T-cell (primary cell): ENCODE data around the gene MT2A. TPM values are rescaled to one million over a fixed set of nuclear protein-coding genes. Genes with fewer than 3 reads are reported as not detected.

Experiments
- ATAC-seq, 4 experiments: fragments of 200-7000 bp in 3 of 4; fragments of 150-1000 bp in 1 of 4; cut with Tn5 transposase; replicated peaks in 1 of 4; 1 replicate in 3 of 4; 2 replicates in 1 of 4; pipeline ENCODE4 v1.10.0; 2021; ENCODE audit warnings: moderate library complexity in 3 of 4, mild to moderate bottlenecking in 2 of 4, moderate number of reproducible peaks in 1 of 4
- CTCF ChIA-PET, 2 donors: fragments of 300-600 bp; sonication (Branson Sonifier 250); formaldehyde crosslinking; loops; one replicate each; lab custom pipeline; 2022; ENCODE audit warnings: antibody characterized with exemption in 2 of 2; lab: Charles Lee
- POLR2A ChIA-PET, 2 donors: fragments of 300-600 bp; sonication (Branson Sonifier 250); formaldehyde crosslinking; loops; one replicate each; lab custom pipeline; 2022; ENCODE audit warnings: antibody characterized with exemption in 2 of 2; lab: Charles Lee
- DNase-seq, 35 experiments: peaks; one replicate each; pipeline versions ENCODE4 v3.0.0 to v3.0.0-alpha.2; 2013 to 2023
- H3K27ac ChIP-seq: one replicate; pipeline ENCODE4 v1.5.1; 2013; ENCODE audit warnings: low read length
- H3K27me3 ChIP-seq, 2 experiments: replicated peaks in 1 of 2; 1 replicate in 1 of 2; 2 replicates in 1 of 2; pipeline versions ENCODE4 v1.6.1 to v1.7.0; 2013; ENCODE audit warnings: low read length in 1 of 2, mixed read lengths in 1 of 2; ENCODE audit not compliant: control insufficient read depth in 2 of 2, insufficient read depth in 2 of 2; ENCODE audit errors: extremely low read depth in 1 of 2
- H3K36me3 ChIP-seq, 2 donors: 1 replicate in 1 of 2; 2 replicates in 1 of 2; pipeline versions ENCODE4 v1.6.1 to v1.7.0; 2013; ENCODE audit warnings: low read length in 1 of 2; ENCODE audit not compliant: control insufficient read depth in 2 of 2, insufficient read depth in 1 of 2; ENCODE audit errors: extremely low read depth in 1 of 2
- H3K4me1 ChIP-seq, 2 experiments: 1 replicate in 1 of 2; 2 replicates in 1 of 2; pipeline versions ENCODE4 v1.6.1 to v1.7.0; 2013; ENCODE audit warnings: low read length in 2 of 2, mixed read lengths in 1 of 2; ENCODE audit not compliant: insufficient read depth in 2 of 2, control insufficient read depth in 1 of 2; ENCODE audit errors: extremely low read depth in 1 of 2
- H3K4me3 ChIP-seq, 2 donors: 1 replicate in 1 of 2; 2 replicates in 1 of 2; pipeline versions ENCODE4 v1.5.1 to v1.7.0; 2013; ENCODE audit warnings: mild to moderate bottlenecking in 2 of 2, low read length in 1 of 2, moderate library complexity in 1 of 2; ENCODE audit not compliant: control insufficient read depth in 1 of 2; ENCODE audit errors: extremely low read depth in 1 of 2
- H3K9me3 ChIP-seq: 2 replicates; pipeline ENCODE4 v1.7.0; 2013
- H3K27ac Mint-ChIP-seq, 2 donors: one replicate each; pipeline ENCODE4 v1.8.0; 2020 to 2021; ENCODE audit warnings: mild to moderate bottlenecking in 2 of 2, mixed read lengths in 2 of 2
- H3K27me3 Mint-ChIP-seq, 2 donors: one replicate each; pipeline ENCODE4 v1.8.0; 2021 to 2022; ENCODE audit warnings: mixed read lengths in 2 of 2
- H3K36me3 Mint-ChIP-seq: one replicate; pipeline ENCODE4 v1.8.0; 2021; ENCODE audit warnings: mixed read lengths
- H3K4me1 Mint-ChIP-seq, 3 donors: one replicate each; pipeline ENCODE4 v1.8.0; 2020 to 2022; ENCODE audit warnings: mixed read lengths in 3 of 3, mild to moderate bottlenecking in 1 of 3
- H3K4me3 Mint-ChIP-seq, 3 donors: one replicate each; pipeline ENCODE4 v1.8.0; 2020 to 2022; ENCODE audit warnings: mild to moderate bottlenecking in 3 of 3, mixed read lengths in 3 of 3, moderate library complexity in 3 of 3
- H3K9me3 Mint-ChIP-seq, 3 donors: one replicate each; pipeline ENCODE4 v1.8.0; 2020 to 2022; ENCODE audit warnings: mixed read lengths in 3 of 3
- WGBS: methylation state at CpG from one replicate; pipeline ENCODE4 v1.1.5; 2013; ENCODE audit warnings: missing lambda C conversion rate; ENCODE audit not compliant: insufficient coverage; 5-methylcytosine and 5-hydroxymethylcytosine counted together
- total RNA-seq, 35 experiments: library from RNA in 6 of 35; stranded (reverse) in 6 of 35; fragments of 120-200 nt in 1 of 35; gene quantifications; one replicate each; pipeline versions ENCODE4 v1.2.1 to v1.2.4 and lab custom pipeline; 2013 to 2026

Gene MT2A
- total RNA-seq, 5 donors from 2014 or later (not counting 1 experiment from before 2014, with no cell fraction given): 46.8 to 71.4 (median 57.1) TPM

DNA sequence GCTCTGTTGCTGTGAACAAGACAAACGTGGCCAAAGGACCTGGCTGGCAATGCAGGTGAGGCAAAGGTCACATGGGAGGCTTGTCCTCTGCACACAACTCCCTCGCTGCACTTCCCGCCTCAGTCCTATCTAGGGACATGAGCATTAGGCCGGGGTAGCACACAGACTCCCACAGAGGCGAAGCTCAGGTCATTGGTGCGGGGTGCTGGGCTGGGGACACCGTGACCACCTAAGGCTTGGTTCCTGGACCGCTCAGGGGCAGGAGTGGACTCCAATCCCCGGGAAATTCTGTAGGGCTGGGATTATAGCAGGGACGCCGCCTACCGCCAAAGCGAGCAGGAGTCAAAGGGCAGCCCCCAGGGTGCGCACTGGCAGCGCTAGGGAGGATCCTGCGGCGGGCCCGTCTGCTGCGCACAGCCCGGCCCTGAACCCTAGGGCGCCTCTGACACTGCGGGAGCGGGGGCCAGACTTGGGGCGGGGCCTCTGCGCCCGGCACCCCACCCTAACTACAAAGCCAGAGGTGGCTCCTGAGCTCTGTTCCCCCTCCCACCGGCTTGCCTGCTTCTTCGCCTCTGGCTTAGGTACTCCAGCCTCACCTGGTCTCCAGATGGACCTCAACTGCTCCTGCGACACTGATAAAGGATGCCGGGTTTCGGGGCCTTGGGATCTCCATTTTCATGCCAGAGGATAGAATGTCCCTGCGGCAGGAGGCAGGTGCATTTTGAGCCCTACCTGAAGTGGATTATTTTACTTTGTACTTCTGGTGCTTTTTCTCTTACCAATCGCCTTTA, 39.5 kb downstream of the MT2A start:
- DNase-seq (no peak), ATAC-seq (no peak)
- no peaks in the 10 kb centered on the region for H3K9me3 ChIP-seq
- no peaks in the 10 kb centered on the region for H3K36me3 ChIP-seq
- 46% methylated on average over 27 of the region's 33 CpGs for WGBS
- Mint-ChIP-seq H3K4me1 (peaks cover 13 to 17% (median 16%) of the 10 kb centered on the region in 3 donors), H3K4me3 (no peak overlapping the region), H3K36me3 (no peaks in the 10 kb centered on the region), H3K9me3 (no peaks in the 10 kb centered on the region), H3K27me3 (peaks cover 17 to 28% of the 10 kb centered on the region in 2 donors), H3K27ac (no peak overlapping the region)
- ChIA-PET CTCF (no interaction called here), POLR2A (interaction anchor here in 1 of 2 donors (0.6 kb wide), 1 partner anchor 113 kb away, joined by 4 read pairs; no protein-coding TSS in a partner anchor)
- H3K27me3 ChIP-seq: peaks cover 31 to 49% of the 10 kb centered on the region in 2 experiments
- no peak overlapping the region for H3K27ac ChIP-seq
- H3K4me1 ChIP-seq: peaks cover 2 to 17% of the 10 kb centered on the region in 2 experiments
- no peak overlapping the region for H3K4me3 ChIP-seq

DNA sequence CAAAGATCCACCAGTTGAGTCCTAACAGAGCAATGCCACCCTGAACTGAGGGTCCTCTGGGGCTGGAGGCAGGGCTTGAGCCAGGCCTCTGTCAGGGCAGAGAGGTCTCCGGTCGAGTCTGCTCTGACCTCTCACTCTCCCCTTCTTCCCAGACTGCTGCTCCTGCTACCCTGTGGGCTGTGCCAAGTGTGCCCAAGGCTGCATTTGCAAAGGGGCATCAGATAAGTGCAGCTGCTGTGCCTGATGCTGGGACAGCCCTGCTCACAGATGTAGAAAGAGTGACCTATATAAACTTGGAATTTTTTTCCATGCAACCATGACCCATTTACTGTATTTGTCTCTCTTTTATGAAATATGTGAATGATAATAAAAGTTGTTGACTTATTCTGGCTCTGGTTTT, 40.9 kb downstream of the MT2A start:
- H3K27me3 ChIP-seq: peaks cover 31 to 50% of the 10 kb centered on the region in 2 experiments
- H3K4me3 ChIP-seq: no peak overlapping the region
- POLR2A ChIA-PET: no interaction called here
- CTCF ChIA-PET: no interaction called here
- no peaks in the 10 kb centered on the region for H3K9me3 ChIP-seq
- ATAC-seq (no peak), DNase-seq (no peak)
- WGBS: no CpG with 5 or more reads among the region's 2 CpGs
- H3K27ac ChIP-seq: no peak overlapping the region
- Mint-ChIP-seq H3K9me3 (no peaks in the 10 kb centered on the region), H3K4me1 (peaks cover 1 to 4% (median 2%) of the 10 kb centered on the region in 3 donors), H3K4me3 (no peak overlapping the region), H3K36me3 (no peaks in the 10 kb centered on the region), H3K27me3 (peaks cover 17 to 26% of the 10 kb centered on the region in 2 donors), H3K27ac (no peak overlapping the region)
- peaks cover 0 to 2% of the 10 kb centered on the region in 2 experiments for H3K4me1 ChIP-seq
- H3K36me3 ChIP-seq: no peaks in the 10 kb centered on the region

DNA sequence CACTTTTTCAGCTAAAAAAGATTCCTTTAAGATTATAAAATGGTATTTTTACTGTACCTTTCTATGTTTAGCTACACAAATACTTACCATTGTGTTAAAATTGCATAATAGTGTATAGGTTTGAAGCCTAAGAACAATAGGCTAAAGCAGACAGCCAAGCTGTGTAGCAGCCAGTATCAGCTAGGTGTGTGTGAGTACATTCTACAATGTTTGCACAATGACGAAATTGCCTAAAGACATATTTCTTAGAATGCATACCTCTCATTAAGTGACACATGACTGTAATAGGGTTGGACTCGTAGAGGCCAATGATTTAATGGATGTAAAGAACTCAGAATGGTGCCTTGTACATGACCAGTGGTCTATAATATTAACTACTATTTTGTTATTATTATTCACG, 41.4 kb downstream of the MT2A start:
- Histone ChIP-seq H3K4me1 (no peaks in the 10 kb centered on the region), H3K36me3 (no peaks in the 10 kb centered on the region), H3K27ac (no peak overlapping the region), H3K27me3 (peaks cover 33 to 50% of the 10 kb centered on the region in 2 experiments), H3K9me3 (no peaks in the 10 kb centered on the region), H3K4me3 (no peak overlapping the region)
- no peak overlapping the region for H3K4me3 Mint-ChIP-seq
- no peak overlapping the region for H3K27ac Mint-ChIP-seq
- no CpG with 5 or more reads among the region's 3 CpGs for WGBS
- ATAC-seq (no peak), DNase-seq (no peak)
- ChIA-PET CTCF (no interaction called here), POLR2A (interaction anchor here in 1 of 2 donors (0.6 kb wide), 1 partner anchor 24 kb away, joined by 3 read pairs; the partner anchor contains the start of gene MT1E)
- H3K9me3 Mint-ChIP-seq: no peaks in the 10 kb centered on the region
- peaks cover 17 to 27% of the 10 kb centered on the region in 2 donors for H3K27me3 Mint-ChIP-seq
- no peaks in the 10 kb centered on the region for H3K36me3 Mint-ChIP-seq
- no peaks in the 10 kb centered on the region for H3K4me1 Mint-ChIP-seq

DNA sequence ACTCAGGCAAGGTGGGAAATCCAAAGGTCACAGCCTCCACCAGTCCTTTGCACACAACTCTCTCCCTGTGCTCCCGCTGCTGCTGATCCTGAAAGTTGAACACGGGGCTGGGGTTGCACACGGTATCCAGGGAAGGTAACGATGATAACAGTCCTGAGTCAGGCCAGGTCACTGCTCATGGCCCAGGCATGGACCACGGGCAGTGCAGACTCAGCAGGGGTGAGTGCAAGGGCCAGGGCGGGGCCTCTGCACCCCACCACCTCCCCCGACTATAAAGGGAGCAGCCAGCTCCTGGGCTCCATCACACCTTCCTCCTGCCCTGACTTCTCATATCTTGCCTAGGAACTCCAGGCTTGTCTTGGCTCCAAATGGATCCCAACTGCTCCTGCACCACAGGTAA, 43.2 kb downstream of the MT2A start, which contains the start of gene MT1B:
TSS of gene MT1B (plus strand) at position 301 of the 400 bp plus-strand sequence. CDS start at position 369, 68 bp downstream.
- H3K4me3 ChIP-seq: no peak within 1 kb of the TSS
- ChIA-PET POLR2A (no interaction called here), CTCF (interaction anchor here in 1 of 2 donors (1.5 kb wide), 1 partner anchor 50 kb away, joined by 5 read pairs; no protein-coding TSS in a partner anchor)
- no peaks in the 10 kb centered on the region for H3K9me3 ChIP-seq
- Mint-ChIP-seq H3K4me3 (no peak within 1 kb of the TSS), H3K36me3 (no peaks in the 10 kb centered on the region), H3K27ac (no peak within 1 kb of the TSS), H3K4me1 (no peaks in the 10 kb centered on the region), H3K27me3 (peaks cover 17 to 29% of the 10 kb centered on the region in 2 donors), H3K9me3 (no peaks in the 10 kb centered on the region)
- no peaks in the 10 kb centered on the region for H3K36me3 ChIP-seq
- ATAC-seq: no peak
- no peak for DNase-seq
- H3K27me3 ChIP-seq: peaks cover 20 to 47% of the 10 kb centered on the region in 2 experiments
- no peaks in the 10 kb centered on the region for H3K4me1 ChIP-seq
- no peak within 1 kb of the TSS for H3K27ac ChIP-seq
- WGBS: 71% methylated on average over 5 of the region's 7 CpGs

DNA sequence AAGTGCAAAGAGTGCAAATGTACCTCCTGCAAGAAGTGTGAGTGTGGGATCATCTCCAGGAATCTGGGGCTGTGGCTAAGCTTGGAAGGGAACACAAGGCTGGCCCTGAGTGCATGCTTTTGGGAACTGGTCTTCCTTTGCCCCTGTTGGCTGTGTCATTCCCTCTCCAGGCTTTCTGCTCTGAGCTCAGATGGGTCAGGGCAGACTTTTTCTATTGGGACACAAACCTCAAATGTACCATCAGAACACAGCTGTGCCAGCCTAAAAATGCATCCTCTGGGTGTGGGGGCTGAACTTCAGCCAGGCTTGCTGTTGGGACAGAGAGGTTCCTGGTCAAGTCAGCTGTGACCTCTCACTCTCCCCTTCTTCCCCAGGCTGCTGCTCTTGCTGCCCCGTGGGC, 44.2 kb downstream of the MT2A start:
- Histone ChIP-seq H3K36me3 (no peaks in the 10 kb centered on the region), H3K27me3 (peaks cover 11 to 44% of the 10 kb centered on the region in 2 experiments), H3K4me1 (peaks cover 0 to 5% of the 10 kb centered on the region in 2 experiments), H3K27ac (no peak overlapping the region), H3K9me3 (no peaks in the 10 kb centered on the region), H3K4me3 (no peak overlapping the region)
- no peak for ATAC-seq
- POLR2A ChIA-PET: no interaction called here
- Mint-ChIP-seq H3K4me1 (peaks cover 3 to 4% (median 3%) of the 10 kb centered on the region in 3 donors), H3K27me3 (peaks cover 12 to 24% of the 10 kb centered on the region in 2 donors), H3K36me3 (no peaks in the 10 kb centered on the region), H3K27ac (no peak overlapping the region), H3K9me3 (no peaks in the 10 kb centered on the region), H3K4me3 (no peak overlapping the region)
- no peak for DNase-seq
- WGBS: 100% methylated on average over 1 of the region's 1 CpG
- CTCF ChIA-PET: interaction anchor here in 1 of 2 donors (1.5 kb wide), 1 partner anchor 49 kb away, joined by 5 read pairs; no protein-coding TSS in a partner anchor

DNA sequence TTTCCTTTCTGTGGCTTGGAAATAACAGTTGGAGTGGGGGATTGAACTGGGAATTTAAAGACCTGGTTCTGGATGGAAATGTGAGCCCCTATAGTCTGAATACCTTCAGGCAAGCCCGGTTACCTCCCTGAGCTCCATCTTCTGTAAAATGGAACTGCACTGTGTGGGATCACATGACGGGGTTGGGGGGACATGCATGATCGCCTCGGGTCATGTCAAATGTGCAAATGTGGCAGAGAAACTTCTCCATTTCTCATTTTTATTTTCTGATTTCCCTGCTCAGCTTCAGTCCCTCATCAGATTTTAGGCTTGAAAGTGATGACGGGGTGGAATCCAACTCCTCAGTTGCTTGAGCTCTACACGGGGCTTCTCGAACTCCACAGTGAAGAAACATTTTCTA, 44.8 kb downstream of the MT2A start:
- WGBS: 100% methylated on average over 2 of the region's 7 CpGs
- H3K4me3 Mint-ChIP-seq: no peak overlapping the region
- peaks cover 12 to 24% of the 10 kb centered on the region in 2 donors for H3K27me3 Mint-ChIP-seq
- H3K9me3 Mint-ChIP-seq: no peaks in the 10 kb centered on the region
- Histone ChIP-seq H3K27me3 (peaks cover 11 to 37% of the 10 kb centered on the region in 2 experiments), H3K4me3 (no peak overlapping the region), H3K36me3 (no peaks in the 10 kb centered on the region), H3K4me1 (peaks cover 3 to 11% of the 10 kb centered on the region in 2 experiments), H3K27ac (no peak overlapping the region), H3K9me3 (no peaks in the 10 kb centered on the region)
- no peak for ATAC-seq
- ChIA-PET CTCF (interaction anchor here in 1 of 2 donors (0.6 kb wide), 1 partner anchor 18 kb away, joined by 3 read pairs; no protein-coding TSS in a partner anchor), POLR2A (interaction anchor here in 1 of 2 donors (0.6 kb wide), 2 partner anchors 29 to 294 kb away, joined by 3 to 7 read pairs; no protein-coding TSS in a partner anchor)
- no peak for DNase-seq
- H3K4me1 Mint-ChIP-seq: peaks cover 7 to 9% (median 7%) of the 10 kb centered on the region in 3 donors
- no peak overlapping the region for H3K27ac Mint-ChIP-seq
- H3K36me3 Mint-ChIP-seq: no peaks in the 10 kb centered on the region
